ENCODE measurements around the gene FUS.

- no peak for TF ChIP-seq CTCF (IDR thresholded peaks at IDR 0.05)
- TF ChIP-seq POLR2A (IDR thresholded peaks at IDR 0.05) = no peak
- TF ChIP-seq POLR2AphosphoS5 (IDR thresholded peaks at IDR 0.05) = no peak
Observed at GRCh38 chr16:31191697-31192428, 11.9 kb downstream of the FUS start.

All from prostate gland (tissue), 2 donors.